Caco-2 (cell line): ENCODE results near the gene RAD51B. TPM values are rescaled to one million over a fixed set of nuclear protein-coding genes. Genes with fewer than 3 reads are reported as not detected.
"Not testable (repeated sequence)": the region's sequence is repeated elsewhere in the genome, so short reads cannot be mapped to it uniquely, and the experiment has no call there.

ENCODE experiments used
- BruUV-seq: library from RNA; stranded (reverse); fragments of 400-500 nt; replicated peaks from 2 replicates; lab custom pipeline; 2021; lab: Mats Ljungman, UMichigan
- CTCF ChIA-PET: fragments of 300-600 bp; sonication (Branson Sonifier 250); formaldehyde crosslinking; loops from one replicate; lab custom pipeline; 2022; ENCODE audit warnings: antibody characterized with exemption; lab: Charles Lee
- POLR2A ChIA-PET: fragments of 300-600 bp; sonication (Branson Sonifier 250); formaldehyde crosslinking; loops from one replicate; lab custom pipeline; 2022; ENCODE audit warnings: antibody characterized with exemption; lab: Charles Lee
- DNase-seq, 2 experiments: peaks; one replicate each; pipeline versions ENCODE4 v3.0.0 to v3.0.0-alpha.2; 2020 to 2022
- H3K27me3 ChIP-seq: replicated peaks from 2 replicates; pipeline ENCODE4 v1.6.0; 2011; ENCODE audit warnings: low read length; ENCODE audit not compliant: control insufficient read depth, insufficient read depth
- H3K36me3 ChIP-seq: 2 replicates; pipeline ENCODE4 v1.5.1; 2011; ENCODE audit warnings: low read length; ENCODE audit not compliant: control insufficient read depth, insufficient read depth
- H3K4me1 ChIP-seq: fragments of 250-450 bp; sonication (Bioruptor Pico); 2 replicates; pipeline ENCODE4 v1.5.1; 2020; ENCODE audit warnings: mild to moderate bottlenecking
- H3K4me3 ChIP-seq: 2 replicates; pipeline ENCODE4 v1.5.1; 2011; ENCODE audit warnings: low read depth, mild to moderate bottlenecking, control low read depth, low read length
- H3K9me3 ChIP-seq: fragments of 250-450 bp; sonication (Bioruptor Pico); 2 replicates; pipeline ENCODE4 v1.5.1; 2020; ENCODE audit warnings: mild to moderate bottlenecking, moderate library complexity
- H3K27ac Mint-ChIP-seq: one replicate; pipeline ENCODE4 v1.8.0; 2022; ENCODE audit warnings: mixed read lengths; ENCODE audit not compliant: unreplicated experiment
- H3K27me3 Mint-ChIP-seq: one replicate; pipeline ENCODE4 v1.8.0; 2022; ENCODE audit warnings: mixed read lengths; ENCODE audit not compliant: insufficient read depth, unreplicated experiment
- H3K36me3 Mint-ChIP-seq: one replicate; pipeline ENCODE4 v1.8.0; 2022; ENCODE audit warnings: mild to moderate bottlenecking, mixed read lengths; ENCODE audit not compliant: insufficient read depth, unreplicated experiment
- H3K4me1 Mint-ChIP-seq: one replicate; pipeline ENCODE4 v1.8.0; 2022; ENCODE audit warnings: low read depth, mixed read lengths; ENCODE audit not compliant: unreplicated experiment
- H3K4me3 Mint-ChIP-seq: one replicate; pipeline ENCODE4 v1.8.0; 2022; ENCODE audit warnings: mild to moderate bottlenecking, moderate library complexity, mixed read lengths; ENCODE audit not compliant: unreplicated experiment
- H3K9me3 Mint-ChIP-seq: one replicate; pipeline ENCODE4 v1.8.0; 2022; ENCODE audit warnings: mixed read lengths; ENCODE audit not compliant: unreplicated experiment
- CTCF ChIP-seq, 2 experiments: fragments of 200-600 bp in 1 of 2; IDR thresholded peaks; 1 replicate in 1 of 2; 2 replicates in 1 of 2; pipeline versions ENCODE4 v1.5.1 to v1.8.0; 2011 to 2022; ENCODE audit warnings: antibody characterized with exemption in 1 of 2, control low read depth in 1 of 2, inconsistent platforms in 1 of 2, low read depth in 1 of 2, low read length in 1 of 2, mild to moderate bottlenecking in 1 of 2, moderate library complexity in 1 of 2; ENCODE audit not compliant: insufficient read depth in 1 of 2, severe bottlenecking in 1 of 2, unreplicated experiment in 1 of 2
- intact Hi-C: fragments of 100-400 bp; cut with micrococcal nuclease; formaldehyde crosslinking; loops from one replicate; pipeline ENCODE4 v1.10.0; 2022; ENCODE audit not compliant: unreplicated experiment
- total RNA-seq: library from RNA; stranded (reverse); gene quantifications from 2 replicates; pipeline ENCODE4 v1.2.3, GENCODE V29; 2022

RAD51B gene
- total RNA-seq, 1 experiment from 2014 or later: 16.7 TPM

- Mint-ChIP-seq H3K27ac (no peak overlapping the region), H3K4me1 (peaks cover 26% of the 10 kb centered on the region), H3K36me3 (no peaks in the 10 kb centered on the region), H3K4me3 (no peak overlapping the region), H3K27me3 (no peaks in the 10 kb centered on the region), H3K9me3 (no peaks in the 10 kb centered on the region)
- TF ChIP-seq CTCF (IDR thresholded peaks at IDR 0.05; ENCODE audit: insufficient read depth in 1 of 2, low read depth in 1 of 2, low read length in 1 of 2, severe bottlenecking in 1 of 2, unreplicated experiment in 1 of 2): no peak
- POLR2A ChIA-PET: no interaction called here
- DNase-seq: no peak
- H3K4me3 ChIP-seq: no peak overlapping the region
- intact Hi-C loops: loop anchor here (5.0 kb wide), 1 partner anchor 42 kb away; no protein-coding TSS in a partner anchor
- H3K4me1 ChIP-seq: peaks cover 19% of the 10 kb centered on the region
- H3K9me3 ChIP-seq: no peaks in the 10 kb centered on the region
- CTCF ChIA-PET: no interaction called here
- H3K36me3 ChIP-seq: no peaks in the 10 kb centered on the region
- BruUV-seq: no TSS peak
- H3K27me3 ChIP-seq: no peaks in the 10 kb centered on the region
Observed at GRCh38 chr14:68255693-68256178, 436.2 kb downstream of the RAD51B start.

- H3K27me3 Mint-ChIP-seq: no peaks in the 10 kb centered on the region
Observed at GRCh38 chr14:68257969-68258368, 438.4 kb downstream of the RAD51B start.

GRCh38 chr14:68258995-68259394 is 439.4 kb downstream of the RAD51B start:
- POLR2A ChIA-PET, H3K27me3 ChIP-seq, BruUV-seq, H3K4me3 ChIP-seq, H3K36me3 Mint-ChIP-seq, H3K9me3 Mint-ChIP-seq, H3K27ac Mint-ChIP-seq, CTCF ChIA-PET, H3K4me3 Mint-ChIP-seq, H3K9me3 ChIP-seq, DNase-seq, H3K36me3 ChIP-seq, H3K27me3 Mint-ChIP-seq: not testable (repeated sequence)
- intact Hi-C loops: loop anchor here (5.0 kb wide), 1 partner anchor 38 kb away; no protein-coding TSS in a partner anchor
- H3K4me1 Mint-ChIP-seq: peaks cover 20% of the 10 kb centered on the region
- peaks cover 17% of the 10 kb centered on the region for H3K4me1 ChIP-seq

More at GRCh38 chr14:68257969-68258368, 438.4 kb downstream of the RAD51B start:
- no peak for TF ChIP-seq CTCF (IDR thresholded peaks at IDR 0.05; ENCODE audit: insufficient read depth in 1 of 2, low read depth in 1 of 2, low read length in 1 of 2, severe bottlenecking in 1 of 2, unreplicated experiment in 1 of 2)
- no peaks in the 10 kb centered on the region for H3K36me3 Mint-ChIP-seq
- no peaks in the 10 kb centered on the region for H3K9me3 Mint-ChIP-seq
- no peak overlapping the region for H3K4me3 Mint-ChIP-seq
- Histone ChIP-seq H3K9me3 (no peaks in the 10 kb centered on the region), H3K36me3 (no peaks in the 10 kb centered on the region), H3K4me1 (peaks cover 17% of the 10 kb centered on the region), H3K27me3 (no peaks in the 10 kb centered on the region), H3K4me3 (no peak overlapping the region)
- no TSS peak for BruUV-seq
- no peak for DNase-seq
- no peak overlapping the region for H3K27ac Mint-ChIP-seq
- CTCF ChIA-PET: no interaction called here
- POLR2A ChIA-PET: no interaction called here
- intact Hi-C loops: loop anchor here (5.0 kb wide), 1 partner anchor 39 kb away; no protein-coding TSS in a partner anchor
- H3K4me1 Mint-ChIP-seq: peaks cover 16% of the 10 kb centered on the region
